T1000 (cell line): ENCODE measurements around the gene TIMM50.

ENCODE experiments used
- DNase-seq: peaks from one replicate; lab custom pipeline; 2025; ENCODE audit warnings: mixed read lengths; lab: John Stamatoyannopoulos, UW

TIMM50 gene

GRCh38 chr19:39500543-39500942 lies 19.9 kb downstream of the TIMM50 start:
- DNase-seq = no peak

GRCh38 chr19:39501340-39501739 lies 20.7 kb downstream of the TIMM50 start:
- DNase-seq = no peak

GRCh38 chr19:39502640-39503417 lies 22.2 kb downstream of the TIMM50 start:
- peak; percentile 33 for DNase-seq

GRCh38 chr19:39506598-39506943 lies 25.9 kb downstream of the TIMM50 start:
- no peak for DNase-seq

- peak; percentile 65 for DNase-seq
Observed at GRCh38 chr19:39506944-39507714, 26.5 kb downstream of the TIMM50 start.

GRCh38 chr19:39507715-39508364 lies 27.2 kb downstream of the TIMM50 start:
- no peak for DNase-seq

GRCh38 chr19:39508629-39509028 lies 28.0 kb downstream of the TIMM50 start:
- no peak for DNase-seq

- DNase-seq = no peak
Observed at GRCh38 chr19:39509233-39509632, 28.6 kb downstream of the TIMM50 start.

- no peak for DNase-seq
Observed at GRCh38 chr19:39512988-39513387, 32.4 kb downstream of the TIMM50 start.

GRCh38 chr19:39514840-39515550 lies 34.4 kb downstream of the TIMM50 start, which contains the start of gene SELENOV:
SELENOV (plus strand) TSS chr19:39515139; CDS start chr19:39515213, 74 bp downstream.
- DNase-seq = no peak

GRCh38 chr19:39515551-39516191 lies 35.0 kb downstream of the TIMM50 start:
- DNase-seq = no peak

- DNase-seq = no peak
Observed at GRCh38 chr19:39516270-39516669, 35.6 kb downstream of the TIMM50 start.

GRCh38 chr19:39517432-39517831 lies 36.8 kb downstream of the TIMM50 start:
- DNase-seq = no peak

- no peak for DNase-seq
Observed at GRCh38 chr19:39518458-39518857, 37.8 kb downstream of the TIMM50 start.

GRCh38 chr19:39518975-39519374 lies 38.3 kb downstream of the TIMM50 start:
- DNase-seq = no peak

- DNase-seq = no peak
Observed at GRCh38 chr19:39520541-39521484, 40.2 kb downstream of the TIMM50 start.

- no peak for DNase-seq
Observed at GRCh38 chr19:39524495-39524894, 43.9 kb downstream of the TIMM50 start.

GRCh38 chr19:39525205-39525604 lies 44.6 kb downstream of the TIMM50 start:
- no peak for DNase-seq

- no peak for DNase-seq
Observed at GRCh38 chr19:39531834-39532232, 51.2 kb downstream of the TIMM50 start.

GRCh38 chr19:39532233-39533002 lies 51.8 kb downstream of the TIMM50 start, which contains the start of gene EID2B:
EID2B (minus strand) TSS chr19:39532852; CDS start chr19:39532802, 50 bp downstream.
- peak; percentile 95 for DNase-seq
